ENCODE measurements around the gene VPS4A. TPM values are rescaled to one million over a fixed set of nuclear protein-coding genes. Genes with fewer than 3 reads are reported as not detected.

The VPS4A gene
- polyA plus RNA-seq, 3 donors, result 18.2 to 25.7 (median 21.8) TPM

DNA sequence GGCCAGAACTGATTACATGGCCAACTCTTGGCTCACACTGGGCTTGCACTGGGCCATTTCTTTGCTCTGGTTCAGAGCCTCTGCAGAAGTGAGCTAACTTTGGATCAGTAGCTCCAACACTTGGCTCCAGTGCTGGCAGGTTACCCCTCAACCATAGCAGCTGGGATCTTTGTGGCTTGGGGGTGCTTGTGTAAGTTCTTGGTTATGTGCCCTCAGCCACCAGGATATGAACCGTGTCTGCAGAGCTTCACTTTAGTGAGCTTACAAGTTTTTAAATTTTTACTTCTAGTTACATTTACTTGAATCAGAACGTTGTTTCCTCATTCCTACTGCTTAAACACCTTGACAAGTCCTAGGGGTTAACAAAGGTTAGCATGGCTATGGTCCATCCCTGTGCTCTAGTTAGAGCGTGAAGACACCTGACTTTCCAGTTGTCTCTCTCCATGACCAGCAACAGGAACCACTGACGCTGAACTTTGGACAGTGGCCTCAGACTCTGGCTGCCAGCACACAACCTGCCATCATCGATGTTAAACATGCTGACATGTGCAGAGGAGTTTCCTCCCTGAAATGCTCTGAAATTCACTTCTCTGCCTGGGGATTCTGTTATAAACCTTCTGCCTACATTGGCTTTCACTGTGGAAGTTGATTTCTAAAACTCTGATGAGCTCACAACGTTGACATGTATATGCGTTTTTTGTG lies 15.2 kb downstream of the VPS4A start:
- no peaks in the 10 kb centered on the region for H3K27me3 ChIP-seq (ENCODE audit: control insufficient read depth in 2 of 2, insufficient read depth in 2 of 2, low read length in 2 of 2)
- H3K27ac Mint-ChIP-seq, result peak overlapping the region in 1 of 7 donors; percentile 25
- H3K4me1 ChIP-seq (ENCODE audit: control insufficient read depth in 1 of 2, insufficient read depth in 2 of 2, low read length in 2 of 2), result peaks cover 13 to 27% of the 10 kb centered on the region in 2 donors
- no peak overlapping the region for H2AFZ ChIP-seq (ENCODE audit: insufficient read depth, low read depth, low read length, poor library complexity, severe bottlenecking)
- WGBS (ENCODE audit: insufficient coverage), result 96% methylated on average over 4 of the region's 7 CpGs
- H3K4me2 ChIP-seq (replicated peaks; ENCODE audit: extremely low read depth, low read length, poor library complexity, severe bottlenecking), result no peak overlapping the region
- peaks cover 0 to 1% (median 1%) of the 10 kb centered on the region in 3 donors for H3K27me3 Mint-ChIP-seq (ENCODE audit: low read depth in 3 of 3)
- no peak overlapping the region for H3K4me3 ChIP-seq (replicated peaks in 1 of 3; ENCODE audit: low read depth in 2 of 3, low read length in 3 of 3)
- H3K9ac ChIP-seq (ENCODE audit: insufficient read depth, low read length, poor library complexity, severe bottlenecking), result no peak overlapping the region
- H3K27ac ChIP-seq (ENCODE audit: low read depth in 1 of 2, low read length in 2 of 2), result peak overlapping the region in 1 of 2 donors; percentile 31
- no peaks in the 10 kb centered on the region for H3K9me3 ChIP-seq (replicated peaks in 1 of 2; ENCODE audit: control insufficient read depth in 1 of 2, insufficient read depth in 1 of 2, low read length in 2 of 2)
- no peaks in the 10 kb centered on the region for H3K9me3 Mint-ChIP-seq
- H4K20me1 ChIP-seq (ENCODE audit: insufficient read depth, low read length), result peaks cover 75% of the 10 kb centered on the region
- no peak for DNase-seq
- TF ChIP-seq, protein P1, sequence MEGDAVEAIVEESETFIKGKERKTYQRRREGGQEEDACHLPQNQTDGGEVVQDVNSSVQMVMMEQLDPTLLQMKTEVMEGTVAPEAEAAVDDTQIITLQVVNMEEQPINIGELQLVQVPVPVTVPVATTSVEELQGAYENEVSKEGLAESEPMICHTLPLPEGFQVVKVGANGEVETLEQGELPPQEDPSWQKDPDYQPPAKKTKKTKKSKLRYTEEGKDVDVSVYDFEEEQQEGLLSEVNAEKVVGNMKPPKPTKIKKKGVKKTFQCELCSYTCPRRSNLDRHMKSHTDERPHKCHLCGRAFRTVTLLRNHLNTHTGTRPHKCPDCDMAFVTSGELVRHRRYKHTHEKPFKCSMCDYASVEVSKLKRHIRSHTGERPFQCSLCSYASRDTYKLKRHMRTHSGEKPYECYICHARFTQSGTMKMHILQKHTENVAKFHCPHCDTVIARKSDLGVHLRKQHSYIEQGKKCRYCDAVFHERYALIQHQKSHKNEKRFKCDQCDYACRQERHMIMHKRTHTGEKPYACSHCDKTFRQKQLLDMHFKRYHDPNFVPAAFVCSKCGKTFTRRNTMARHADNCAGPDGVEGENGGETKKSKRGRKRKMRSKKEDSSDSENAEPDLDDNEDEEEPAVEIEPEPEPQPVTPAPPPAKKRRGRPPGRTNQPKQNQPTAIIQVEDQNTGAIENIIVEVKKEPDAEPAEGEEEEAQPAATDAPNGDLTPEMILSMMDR (IDR thresholded peaks at IDR 0.05), result no peak
- intact Hi-C loops (cut with micrococcal nuclease), result no loop called here
- no peak overlapping the region for H3K4me3 Mint-ChIP-seq
- H3K36me3 Mint-ChIP-seq, result peaks cover 49 to 69% of the 10 kb centered on the region in 2 donors
- H3K4me1 Mint-ChIP-seq, result peaks cover 34% of the 10 kb centered on the region
- H3K36me3 ChIP-seq (replicated peaks in 1 of 2; ENCODE audit: control insufficient read depth in 1 of 2, insufficient read depth in 2 of 2, low read length in 2 of 2), result peaks cover 48 to 66% of the 10 kb centered on the region in 2 donors
- peaks cover 64% of the 10 kb centered on the region for H3K79me2 ChIP-seq (ENCODE audit: insufficient read depth, low read length)

DNA sequence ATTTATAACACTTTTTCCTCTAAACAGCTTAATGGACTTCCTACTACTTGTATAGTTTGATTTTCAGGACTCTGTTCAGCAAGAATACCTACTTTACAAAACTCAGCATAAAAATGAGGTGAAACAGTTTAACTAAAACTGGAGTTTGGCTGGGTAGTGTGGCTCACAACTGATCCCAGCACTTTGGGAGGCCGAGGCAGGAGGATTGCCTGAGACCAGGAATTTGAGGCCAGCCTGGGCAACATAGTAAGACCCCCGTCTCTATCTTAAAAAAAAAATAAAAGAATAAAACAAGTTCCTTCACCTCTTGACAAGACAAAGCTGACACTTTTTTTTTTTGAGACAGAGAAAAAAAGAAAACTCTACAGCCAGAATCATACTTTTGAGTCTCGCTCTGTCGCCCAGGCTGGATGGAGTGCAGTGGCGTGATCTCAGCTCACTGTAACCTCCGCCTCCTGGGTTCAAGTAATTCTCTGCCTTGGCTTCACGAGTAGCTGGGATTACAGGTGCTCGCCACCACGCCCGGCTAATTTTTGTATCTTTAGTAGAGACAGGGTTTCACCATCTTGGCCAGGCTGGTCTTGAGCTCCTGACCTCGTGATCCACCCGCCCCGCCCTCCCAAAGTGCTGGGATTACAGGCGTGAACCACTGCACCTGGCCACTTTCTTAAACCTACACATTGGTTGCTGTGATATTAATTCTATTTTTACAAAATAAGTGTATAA lies 16.6 kb downstream of the VPS4A start:
- Mint-ChIP-seq H3K27me3 (ENCODE audit: low read depth in 3 of 3) (peaks cover 0 to 1% (median 1%) of the 10 kb centered on the region in 3 donors), H3K4me1 (peaks cover 34% of the 10 kb centered on the region), H3K36me3 (peaks cover 44 to 66% of the 10 kb centered on the region in 2 donors), H3K27ac (peak overlapping the region in 3 of 7 donors; percentile 10 to 41 (median 14)), H3K9me3 (peaks cover 0 to 2% (median 0%) of the 10 kb centered on the region in 7 donors), H3K4me3 (no peak overlapping the region)
- Histone ChIP-seq H3K79me2 (ENCODE audit: insufficient read depth, low read length) (peaks cover 63% of the 10 kb centered on the region), H2AFZ (ENCODE audit: insufficient read depth, low read depth, low read length, poor library complexity, severe bottlenecking) (no peak overlapping the region), H3K9ac (ENCODE audit: insufficient read depth, low read length, poor library complexity, severe bottlenecking) (no peak overlapping the region), H3K4me3 (replicated peaks in 1 of 3; ENCODE audit: low read depth in 2 of 3, low read length in 3 of 3) (no peak overlapping the region), H4K20me1 (ENCODE audit: insufficient read depth, low read length) (peaks cover 61% of the 10 kb centered on the region), H3K4me2 (replicated peaks; ENCODE audit: extremely low read depth, low read length, poor library complexity, severe bottlenecking) (no peak overlapping the region), H3K4me1 (ENCODE audit: control insufficient read depth in 1 of 2, insufficient read depth in 2 of 2, low read length in 2 of 2) (peaks cover 13 to 27% of the 10 kb centered on the region in 2 donors), H3K9me3 (replicated peaks in 1 of 2; ENCODE audit: control insufficient read depth in 1 of 2, insufficient read depth in 1 of 2, low read length in 2 of 2) (no peaks in the 10 kb centered on the region), H3K36me3 (replicated peaks in 1 of 2; ENCODE audit: control insufficient read depth in 1 of 2, insufficient read depth in 2 of 2, low read length in 2 of 2) (peaks cover 35 to 65% of the 10 kb centered on the region in 2 donors), H3K27ac (ENCODE audit: low read depth in 1 of 2, low read length in 2 of 2) (no peak overlapping the region), H3K27me3 (ENCODE audit: control insufficient read depth in 2 of 2, insufficient read depth in 2 of 2, low read length in 2 of 2) (no peaks in the 10 kb centered on the region)
- intact Hi-C loops (cut with micrococcal nuclease), result no loop called here
- TF ChIP-seq, protein P1 (IDR thresholded peaks at IDR 0.05), result no peak
- WGBS (ENCODE audit: insufficient coverage), result 100% methylated on average over 4 of the region's 14 CpGs
- no peak for DNase-seq

Data from CD14-positive monocyte (primary cell).